HepG2 (cell line): ENCODE results near the gene EFNA3. TPM values are rescaled to one million over a fixed set of nuclear protein-coding genes. Genes with fewer than 3 reads are reported as not detected.

Experiments used
- CREM ChIP-seq, 2 experiments: sonication (generic) in 1 of 2; formaldehyde crosslinking in 1 of 2; IDR thresholded peaks; 2 replicates each; pipeline versions ENCODE4 v1.4.0 to v1.6.1; 2016 to 2020; ENCODE audit warnings: antibody characterized with exemption in 1 of 2, mild to moderate bottlenecking in 1 of 2, missing genetic modification reagents in 1 of 2
- MXD3 ChIP-seq: IDR thresholded peaks from 2 replicates; pipeline ENCODE4 v1.6.1; 2016; ENCODE audit warnings: mild to moderate bottlenecking, missing biosample characterization, missing genetic modification reagents
- PAX8 ChIP-seq: sonication (generic); formaldehyde crosslinking; IDR thresholded peaks from 2 replicates; pipeline ENCODE4 v1.8.0; 2022; ENCODE audit warnings: mild to moderate bottlenecking, missing genetic modification reagents, borderline replicate concordance
- PBX2 ChIP-seq: IDR thresholded peaks from 2 replicates; pipeline ENCODE4 v1.6.1; 2016; ENCODE audit warnings: control low read depth
- PTBP1 ChIP-seq: fragments of 200-400 bp; formaldehyde crosslinking; IDR thresholded peaks from 2 replicates; pipeline ENCODE4 v1.6.1; 2018; ENCODE audit warnings: low read length, low read depth; ENCODE audit not compliant: poor library complexity, severe bottlenecking
- SMAD1 ChIP-seq: sonication (generic); formaldehyde crosslinking; IDR thresholded peaks from 2 replicates; pipeline ENCODE4 v1.4.0; 2020; ENCODE audit warnings: missing genetic modification reagents, low read depth, mild to moderate bottlenecking, borderline replicate concordance
- SRY ChIP-seq: sonication (generic); formaldehyde crosslinking; IDR thresholded peaks from 2 replicates; pipeline ENCODE4 v1.8.0; 2022; ENCODE audit warnings: mild to moderate bottlenecking, missing genetic modification reagents
- ZBED4 ChIP-seq: sonication (generic); formaldehyde crosslinking; IDR thresholded peaks from 2 replicates; pipeline ENCODE4 v1.4.0; 2020; ENCODE audit warnings: missing genetic modification reagents, borderline replicate concordance
- ZFAT ChIP-seq: sonication (generic); formaldehyde crosslinking; conservative IDR thresholded peaks from 2 replicates; pipeline ENCODE4 v1.8.1; 2023; ENCODE audit warnings: missing genetic modification reagents, inconsistent platforms
- ZNF484 ChIP-seq: sonication (generic); formaldehyde crosslinking; IDR thresholded peaks from 2 replicates; pipeline ENCODE4 v1.5.1; 2020; ENCODE audit warnings: mild to moderate bottlenecking, low read depth, missing genetic modification reagents, borderline replicate concordance
- ZNF597 ChIP-seq: sonication (generic); formaldehyde crosslinking; IDR thresholded peaks from 2 replicates; pipeline ENCODE4 v1.5.0; 2020; ENCODE audit warnings: missing genetic modification reagents
- ZNF773 ChIP-seq: sonication (generic); formaldehyde crosslinking; IDR thresholded peaks from 2 replicates; pipeline ENCODE4 v1.4.0; 2020; ENCODE audit warnings: missing genetic modification reagents, borderline replicate concordance
- ZNF780A ChIP-seq: sonication (generic); formaldehyde crosslinking; IDR thresholded peaks from 2 replicates; pipeline ENCODE4 v1.8.0; 2022; ENCODE audit warnings: mild to moderate bottlenecking, missing genetic modification reagents, moderate library complexity
- ZSCAN31 ChIP-seq: sonication (generic); formaldehyde crosslinking; IDR thresholded peaks from 2 replicates; pipeline ENCODE4 v1.5.0; 2020; ENCODE audit warnings: low read depth, mild to moderate bottlenecking, missing genetic modification reagents
- polyA plus RNA-seq, 8 experiments: library from polyadenylated mRNA; depleted of rRNA in 3 of 8; stranded (reverse) in 7 of 8; unstranded in 1 of 8; fragments of >200 nt; fragmentation: Illumina TruSeq in 4 of 8; extraction: Trizol in 4 of 8; gene quantifications; 2 replicates each; pipeline versions ENCODE4 v1.2.1 to v1.2.3, GENCODE V29; 2011 to 2016; ENCODE audit warnings: low read depth in 4 of 8, missing spikeins in 1 of 8, mixed read lengths in 1 of 8; ENCODE audit not compliant: insufficient read depth in 1 of 8
- total RNA-seq, 5 experiments: library from RNA; depleted of rRNA; stranded (reverse); fragments of >200 nt; fragmentation: Illumina TruSeq; extraction: Trizol; gene quantifications; 2 replicates each; pipeline ENCODE4 v1.2.3, GENCODE V29; 2016; ENCODE audit warnings: low read depth in 1 of 5

Gene EFNA3
- total and polyA plus RNA-seq, 2 of the 13 experiments (the other 11 are each of a cell fraction or from before 2014, with no cell fraction given) = 1.0 to 5.7 TPM

GRCh38 chr1:155107309-155108264, 28.9 kb downstream of the EFNA3 start (continued):
- no peak for TF ChIP-seq PBX2 (CRISPR knock-in tag)
- no peak for TF ChIP-seq SRY
- TF ChIP-seq ZFAT (CRISPR knock-in tag) = no peak
- no peak for TF ChIP-seq ZNF780A (CRISPR knock-in tag)
- no peak for TF ChIP-seq SMAD1 (CRISPR knock-in tag)
- TF ChIP-seq ZSCAN31 (CRISPR knock-in tag) = no peak
- no peak for TF ChIP-seq ZNF773 (CRISPR knock-in tag)
- no peak for TF ChIP-seq PTBP1
- peak; percentile 42; the same call in 1 of the 2 replicates for TF ChIP-seq CREM (IDR thresholded peaks at IDR 0.05)
- no peak for TF ChIP-seq CREM (CRISPR knock-in tag; IDR thresholded peaks at IDR 0.05)
- no peak for TF ChIP-seq ZBED4 (CRISPR knock-in tag)
- TF ChIP-seq ZNF597 (CRISPR knock-in tag) = no peak
- no peak for TF ChIP-seq ZNF484 (CRISPR knock-in tag)
- TF ChIP-seq MXD3 (CRISPR knock-in tag) = no peak
- TF ChIP-seq PAX8 (CRISPR knock-in tag) = no peak
